Measurements from ENCODE around the gene AKR1C8. TPM values are rescaled to one million over a fixed set of nuclear protein-coding genes. Genes with fewer than 3 reads are reported as not detected.
A peak's percentile ranks its signal among the peaks of the same experiment; 100 is the strongest.

The AKR1C8 gene
- total RNA-seq (2011; cell fraction: chromatin; rRNA removed; ENCODE audit: low replicate concordance) = 0.44 TPM in 2 replicates
- not detected in 2 replicates for total RNA-seq (2011; cell fraction: nucleolus; rRNA removed)
- 0.23 TPM in 1 of 2 replicates, not detected in the other for total RNA-seq (2011; cell fraction: nucleoplasm; rRNA removed)
- total RNA-seq (2014; rRNA removed) (0.18 TPM in 1 of 2 replicates, not detected in the other), total RNA-seq (2014; rRNA removed; fragmentation: Illumina TruSeq; extraction: Trizol) (0.16 and 0.22 TPM in 2 replicates), total RNA-seq (2015; rRNA removed; fragmentation: Illumina TruSeq; extraction: Trizol) (0.23 and 0.29 TPM in 2 replicates), total RNA-seq (2021) (0.24 TPM in 1 of 2 replicates, not detected in the other), polyA plus RNA-seq (2011; rRNA removed) (0.07 TPM in 1 of 2 replicates, not detected in the other), polyA plus RNA-seq (2014; fragmentation: Illumina TruSeq; extraction: Trizol) (0.07 and 0.12 TPM in 2 replicates), polyA plus RNA-seq (2014; fragmentation: Nextera tagmentation; extraction: Ambion mirVana) (under 1 TPM; 0.07 to 0.08 TPM), polyA plus RNA-seq (2014; rRNA removed) (0.03 and 0.90 TPM in 2 replicates), polyA minus RNA-seq (2011; rRNA and poly(A)+ RNA removed) (0.24 TPM in 1 of 2 replicates, not detected in the other), Bru-seq, nascent RNA (percentile 12 among the genes with signal in this experiment), BruChase-seq, experiment 1, labeled RNA remaining after a 2-hour chase (percentile 18 among the genes with signal in this experiment), BruChase-seq, experiment 2, labeled RNA remaining after a 6-hour chase (percentile 17 among the genes with signal in this experiment)
- polyA plus RNA-seq (2011; cell fraction: cytosol; rRNA removed) = not detected in 2 replicates
- polyA plus RNA-seq (2011; cell fraction: nucleus; rRNA removed) = 0.51 and 0.68 TPM in 2 replicates
- 0.05 and 0.32 TPM in 2 replicates for polyA plus RNA-seq (2012)
- not detected in 2 replicates for polyA minus RNA-seq (2011; cell fraction: cytosol; rRNA and poly(A)+ RNA removed)
- polyA minus RNA-seq (2011; cell fraction: nucleus; rRNA and poly(A)+ RNA removed) = 0.78 TPM in 1 of 2 replicates, not detected in the other
- long read RNA-seq, experiment 1 = 0 reads
- long read RNA-seq, experiment 2 = 0 reads
- long read RNA-seq, experiment 3 = 0 reads

GRCh38 chr10:5184987-5185775 lies at the start of gene AKR1C8:
Gene AKR1C8, minus strand, starts transcription at chr10:5185150. Its CDS starts 46 bp downstream, at chr10:5185104.
- FAIRE-seq (no peak), ATAC-seq (no peak), DNase-seq (ENCODE audit: extremely low read depth in 1 of 4, low spot score in 3 of 4) (no peak)
- Histone ChIP-seq H2AFZ (ENCODE audit: low read depth, low read length) (peak within 1 kb of the TSS; percentile 57; the same call in 1 of the 2 replicates), H3K27ac (ENCODE audit: extremely low read depth, low read depth, low read length) (no peak within 1 kb of the TSS), H3K27me3 (ENCODE audit: control insufficient read depth in 2 of 2, insufficient read depth in 2 of 2, low read length in 2 of 2) (no peaks in the 10 kb centered on the region), H3K79me2 (ENCODE audit: control insufficient read depth, insufficient read depth, low read length) (no peaks in the 10 kb centered on the region), H3K4me1 (replicated peaks in 1 of 2; ENCODE audit: control insufficient read depth in 2 of 2, insufficient read depth in 2 of 2, low read length in 2 of 2) (peaks cover 0 to 5% of the 10 kb centered on the region in 2 experiments; a peak in 1 of 5 replicates), H3K4me2 (ENCODE audit: insufficient read depth, low read length) (no peak within 1 kb of the TSS), H4K20me1 (replicated peaks; ENCODE audit: control insufficient read depth, insufficient read depth, low read length) (no peaks in the 10 kb centered on the region), H3K4me3 (no peak within 1 kb of the TSS), H3K9ac (ENCODE audit: insufficient read depth in 1 of 2, low read depth in 2 of 2, low read length in 2 of 2) (no peak within 1 kb of the TSS), H3K36me3 (ENCODE audit: control insufficient read depth, insufficient read depth, low read length) (no peaks in the 10 kb centered on the region), H3K9me1 (ENCODE audit: control insufficient read depth, insufficient read depth, low read length) (no peaks in the 10 kb centered on the region), H3K9me3 (replicated peaks; ENCODE audit: control insufficient read depth, insufficient read depth, low read depth, low read length) (no peaks in the 10 kb centered on the region)
- TF ChIP-seq TFE3 (CRISPR knock-in tag; IDR thresholded peaks at IDR 0.05) (no peak), ETS2 (tag; IDR thresholded peaks at IDR 0.05; ENCODE audit: borderline replicate concordance, poor library complexity, severe bottlenecking) (no peak), NELFE (IDR thresholded peaks at IDR 0.05; ENCODE audit: insufficient read depth, insufficient read length) (no peak), MAX (CRISPR knock-in tag; IDR thresholded peaks at IDR 0.05) (no peak), MTA1 (IDR thresholded peaks at IDR 0.05; ENCODE audit: borderline replicate concordance) (no peak)
- TF ChIP-seq, protein P1, sequence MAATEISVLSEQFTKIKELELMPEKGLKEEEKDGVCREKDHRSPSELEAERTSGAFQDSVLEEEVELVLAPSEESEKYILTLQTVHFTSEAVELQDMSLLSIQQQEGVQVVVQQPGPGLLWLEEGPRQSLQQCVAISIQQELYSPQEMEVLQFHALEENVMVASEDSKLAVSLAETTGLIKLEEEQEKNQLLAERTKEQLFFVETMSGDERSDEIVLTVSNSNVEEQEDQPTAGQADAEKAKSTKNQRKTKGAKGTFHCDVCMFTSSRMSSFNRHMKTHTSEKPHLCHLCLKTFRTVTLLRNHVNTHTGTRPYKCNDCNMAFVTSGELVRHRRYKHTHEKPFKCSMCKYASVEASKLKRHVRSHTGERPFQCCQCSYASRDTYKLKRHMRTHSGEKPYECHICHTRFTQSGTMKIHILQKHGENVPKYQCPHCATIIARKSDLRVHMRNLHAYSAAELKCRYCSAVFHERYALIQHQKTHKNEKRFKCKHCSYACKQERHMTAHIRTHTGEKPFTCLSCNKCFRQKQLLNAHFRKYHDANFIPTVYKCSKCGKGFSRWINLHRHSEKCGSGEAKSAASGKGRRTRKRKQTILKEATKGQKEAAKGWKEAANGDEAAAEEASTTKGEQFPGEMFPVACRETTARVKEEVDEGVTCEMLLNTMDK (IDR thresholded peaks at IDR 0.05; ENCODE audit: borderline replicate concordance, insufficient read depth, low read depth, low read length, poor library complexity, severe bottlenecking) = no peak
- BruUV-seq (replicated peaks) = no TSS peak
- in situ Hi-C loops (cut with MboI) (no loop called here), intact Hi-C loops (cut with micrococcal nuclease) (no loop called here)
- ChIA-PET POLR2A (no interaction called here), CTCF (ENCODE audit: low intra/inter-chr PET ratio) (no interaction called here)
- 49% methylated on average over 4 of the region's 5 CpGs for WGBS (ENCODE audit: insufficient coverage, low coverage, missing lambda C conversion rate)

All from K562 (cell line).